22Rv1 (cell line): ENCODE measurements around the gene PCNP.

Experiments
- ZFX ChIP-seq: fragments of 450-650 bp; IDR thresholded peaks from 2 replicates; pipeline ENCODE4 v1.6.1; 2017; ENCODE audit warnings: antibody characterized with exemption, borderline replicate concordance
- TF ChIP-seq, protein P1 (sequence below): fragments of 450-650 bp; IDR thresholded peaks from 2 replicates; pipeline ENCODE4 v1.5.1; 2017; ENCODE audit warnings: mild to moderate bottlenecking

DNA sequence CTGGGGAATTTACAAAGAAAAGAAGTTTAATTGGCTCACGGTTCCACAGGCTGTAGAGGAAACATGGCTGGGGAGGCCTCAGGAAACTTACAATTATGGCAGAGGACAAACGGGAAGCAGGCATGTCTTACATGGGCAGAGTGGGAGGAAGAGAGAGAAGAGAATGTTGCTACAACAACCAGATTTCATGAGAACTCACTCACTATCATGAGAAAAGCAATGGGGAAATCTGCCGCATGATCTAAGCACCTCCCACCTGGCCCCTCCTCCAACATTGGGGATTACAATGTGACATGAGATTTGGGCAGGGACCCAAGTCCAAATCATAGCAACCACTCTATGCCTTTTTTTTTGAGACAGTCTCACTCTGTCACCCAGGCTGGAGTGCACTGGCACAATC is 28.8 kb downstream of the PCNP start:
- TF ChIP-seq, protein P1, sequence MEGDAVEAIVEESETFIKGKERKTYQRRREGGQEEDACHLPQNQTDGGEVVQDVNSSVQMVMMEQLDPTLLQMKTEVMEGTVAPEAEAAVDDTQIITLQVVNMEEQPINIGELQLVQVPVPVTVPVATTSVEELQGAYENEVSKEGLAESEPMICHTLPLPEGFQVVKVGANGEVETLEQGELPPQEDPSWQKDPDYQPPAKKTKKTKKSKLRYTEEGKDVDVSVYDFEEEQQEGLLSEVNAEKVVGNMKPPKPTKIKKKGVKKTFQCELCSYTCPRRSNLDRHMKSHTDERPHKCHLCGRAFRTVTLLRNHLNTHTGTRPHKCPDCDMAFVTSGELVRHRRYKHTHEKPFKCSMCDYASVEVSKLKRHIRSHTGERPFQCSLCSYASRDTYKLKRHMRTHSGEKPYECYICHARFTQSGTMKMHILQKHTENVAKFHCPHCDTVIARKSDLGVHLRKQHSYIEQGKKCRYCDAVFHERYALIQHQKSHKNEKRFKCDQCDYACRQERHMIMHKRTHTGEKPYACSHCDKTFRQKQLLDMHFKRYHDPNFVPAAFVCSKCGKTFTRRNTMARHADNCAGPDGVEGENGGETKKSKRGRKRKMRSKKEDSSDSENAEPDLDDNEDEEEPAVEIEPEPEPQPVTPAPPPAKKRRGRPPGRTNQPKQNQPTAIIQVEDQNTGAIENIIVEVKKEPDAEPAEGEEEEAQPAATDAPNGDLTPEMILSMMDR = no peak
- no peak for TF ChIP-seq ZFX
